Right lobe of liver (tissue), 4 donors: Measurements from ENCODE around the gene R3HDM2.

Experiments
- CTCF ChIP-seq, 4 donors: fragments of 200-600 bp in 3 of 4; fragments of 450-650 bp in 1 of 4; IDR thresholded peaks; one replicate each; pipeline versions ENCODE4 v1.5.1 to v1.8.0; 2016 to 2022; ENCODE audit warnings: antibody characterized with exemption in 4 of 4, mild to moderate bottlenecking in 2 of 4
- POLR2A ChIP-seq: fragments of 450-650 bp; IDR thresholded peaks from one replicate; pipeline ENCODE4 v1.6.1; 2017; ENCODE audit warnings: antibody characterized with exemption, mild to moderate bottlenecking
- donor health status: DM: no; HTN: no; CAD: no.
- donor health status: DM: no; HTN: no; CAD: no.
- donor health status: DM: no; HTN: yes; CAD: no.

- TF ChIP-seq CTCF (IDR thresholded peaks at IDR 0.05) (no peak), POLR2A (no peak)
Observed at GRCh38 chr12:57329219-57329618, 101.6 kb downstream of the R3HDM2 start.
